ENCODE measurements around the gene SWT1.

DNA sequence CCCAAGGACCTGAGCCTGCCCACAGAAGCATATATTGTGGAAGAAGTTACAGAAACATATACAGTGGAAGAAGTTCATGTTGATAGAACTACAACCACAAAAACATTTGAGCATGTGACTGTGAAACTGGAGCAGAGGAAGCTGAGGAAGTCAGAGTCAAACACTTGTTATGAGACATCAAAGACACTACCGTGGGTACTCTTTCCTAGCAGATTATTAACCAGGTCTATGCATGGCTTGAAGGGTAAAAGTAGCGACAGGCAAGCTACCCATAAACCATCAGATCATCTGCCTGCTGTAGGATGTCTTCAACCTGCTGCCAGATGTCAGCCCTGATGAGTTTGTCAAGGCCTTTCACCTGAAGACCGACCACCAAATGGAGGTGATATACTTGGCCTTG, 124.3 kb downstream of the SWT1 start:
- TF ChIP-seq, protein P1, sequence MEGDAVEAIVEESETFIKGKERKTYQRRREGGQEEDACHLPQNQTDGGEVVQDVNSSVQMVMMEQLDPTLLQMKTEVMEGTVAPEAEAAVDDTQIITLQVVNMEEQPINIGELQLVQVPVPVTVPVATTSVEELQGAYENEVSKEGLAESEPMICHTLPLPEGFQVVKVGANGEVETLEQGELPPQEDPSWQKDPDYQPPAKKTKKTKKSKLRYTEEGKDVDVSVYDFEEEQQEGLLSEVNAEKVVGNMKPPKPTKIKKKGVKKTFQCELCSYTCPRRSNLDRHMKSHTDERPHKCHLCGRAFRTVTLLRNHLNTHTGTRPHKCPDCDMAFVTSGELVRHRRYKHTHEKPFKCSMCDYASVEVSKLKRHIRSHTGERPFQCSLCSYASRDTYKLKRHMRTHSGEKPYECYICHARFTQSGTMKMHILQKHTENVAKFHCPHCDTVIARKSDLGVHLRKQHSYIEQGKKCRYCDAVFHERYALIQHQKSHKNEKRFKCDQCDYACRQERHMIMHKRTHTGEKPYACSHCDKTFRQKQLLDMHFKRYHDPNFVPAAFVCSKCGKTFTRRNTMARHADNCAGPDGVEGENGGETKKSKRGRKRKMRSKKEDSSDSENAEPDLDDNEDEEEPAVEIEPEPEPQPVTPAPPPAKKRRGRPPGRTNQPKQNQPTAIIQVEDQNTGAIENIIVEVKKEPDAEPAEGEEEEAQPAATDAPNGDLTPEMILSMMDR (IDR thresholded peaks at IDR 0.05), result no peak
- TF ChIP-seq POLR2AphosphoS5 (IDR thresholded peaks at IDR 0.05; ENCODE audit: low read depth, low read length), result no peak
- TF ChIP-seq, protein P2, sequence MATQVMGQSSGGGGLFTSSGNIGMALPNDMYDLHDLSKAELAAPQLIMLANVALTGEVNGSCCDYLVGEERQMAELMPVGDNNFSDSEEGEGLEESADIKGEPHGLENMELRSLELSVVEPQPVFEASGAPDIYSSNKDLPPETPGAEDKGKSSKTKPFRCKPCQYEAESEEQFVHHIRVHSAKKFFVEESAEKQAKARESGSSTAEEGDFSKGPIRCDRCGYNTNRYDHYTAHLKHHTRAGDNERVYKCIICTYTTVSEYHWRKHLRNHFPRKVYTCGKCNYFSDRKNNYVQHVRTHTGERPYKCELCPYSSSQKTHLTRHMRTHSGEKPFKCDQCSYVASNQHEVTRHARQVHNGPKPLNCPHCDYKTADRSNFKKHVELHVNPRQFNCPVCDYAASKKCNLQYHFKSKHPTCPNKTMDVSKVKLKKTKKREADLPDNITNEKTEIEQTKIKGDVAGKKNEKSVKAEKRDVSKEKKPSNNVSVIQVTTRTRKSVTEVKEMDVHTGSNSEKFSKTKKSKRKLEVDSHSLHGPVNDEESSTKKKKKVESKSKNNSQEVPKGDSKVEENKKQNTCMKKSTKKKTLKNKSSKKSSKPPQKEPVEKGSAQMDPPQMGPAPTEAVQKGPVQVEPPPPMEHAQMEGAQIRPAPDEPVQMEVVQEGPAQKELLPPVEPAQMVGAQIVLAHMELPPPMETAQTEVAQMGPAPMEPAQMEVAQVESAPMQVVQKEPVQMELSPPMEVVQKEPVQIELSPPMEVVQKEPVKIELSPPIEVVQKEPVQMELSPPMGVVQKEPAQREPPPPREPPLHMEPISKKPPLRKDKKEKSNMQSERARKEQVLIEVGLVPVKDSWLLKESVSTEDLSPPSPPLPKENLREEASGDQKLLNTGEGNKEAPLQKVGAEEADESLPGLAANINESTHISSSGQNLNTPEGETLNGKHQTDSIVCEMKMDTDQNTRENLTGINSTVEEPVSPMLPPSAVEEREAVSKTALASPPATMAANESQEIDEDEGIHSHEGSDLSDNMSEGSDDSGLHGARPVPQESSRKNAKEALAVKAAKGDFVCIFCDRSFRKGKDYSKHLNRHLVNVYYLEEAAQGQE (IDR thresholded peaks at IDR 0.05; ENCODE audit: insufficient read depth in 1 of 2, low read depth in 2 of 2, low read length in 1 of 2), result no peak
- TF ChIP-seq SIN3A (IDR thresholded peaks at IDR 0.05; ENCODE audit: borderline replicate concordance, insufficient read depth, low read depth, low read length), result no peak
- TF ChIP-seq TCF7L2 (IDR thresholded peaks at IDR 0.05; ENCODE audit: low read depth, low read length), result no peak

All from Panc1 (cell line).